Activated CD4-positive, alpha-beta memory T cell treated with anti-CD3 and anti-CD28 coated beads for 36 hours (primary cell): ENCODE data around the gene DLGAP1. TPM values are rescaled to one million over a fixed set of nuclear protein-coding genes. Genes with fewer than 3 reads are reported as not detected.
"Not testable (repeated sequence)": the region's sequence is repeated elsewhere in the genome, so short reads cannot be mapped to it uniquely, and the experiment has no call there.

ENCODE experiments used
- CTCF ChIA-PET: fragments of 350-600 bp; sonication (Branson Sonifier 250); formaldehyde crosslinking; loops from one replicate; lab custom pipeline; 2021; ENCODE audit warnings: antibody characterized with exemption, inconsistent platforms; lab: Charles Lee
- POLR2A ChIA-PET: fragments of 350-600 bp; sonication (Branson Sonifier 250); formaldehyde crosslinking; loops from one replicate; lab custom pipeline; 2021; ENCODE audit warnings: antibody characterized with exemption; lab: Charles Lee
- DNase-seq: peaks from one replicate; pipeline ENCODE4 v3.0.0-alpha.2; 2020
- H3K27ac Mint-ChIP-seq: one replicate; pipeline ENCODE4 v1.8.0; 2021; ENCODE audit warnings: mixed read lengths
- H3K27me3 Mint-ChIP-seq: one replicate; pipeline ENCODE4 v1.8.0; 2021; ENCODE audit warnings: mixed read lengths
- H3K36me3 Mint-ChIP-seq: one replicate; pipeline ENCODE4 v1.8.0; 2021; ENCODE audit warnings: mixed read lengths
- H3K4me1 Mint-ChIP-seq: one replicate; pipeline ENCODE4 v1.8.0; 2021; ENCODE audit warnings: low read depth, mixed read lengths
- H3K4me3 Mint-ChIP-seq: one replicate; pipeline ENCODE4 v1.8.0; 2021; ENCODE audit warnings: mild to moderate bottlenecking, mixed read lengths
- H3K9me3 Mint-ChIP-seq: one replicate; pipeline ENCODE4 v1.8.0; 2021; ENCODE audit warnings: mixed read lengths
- intact Hi-C: fragments of 100-400 bp; cut with micrococcal nuclease; formaldehyde crosslinking; loops from one replicate; pipeline ENCODE4 v1.15.1; 2023
- total RNA-seq, 2 experiments: library from RNA; stranded (reverse); gene quantifications; one replicate each; pipeline ENCODE4 v1.2.3, GENCODE V29; 2021

The DLGAP1 gene
- total RNA-seq, 2 experiments from 2014 or later, result 0.45 to 1.0 TPM

GRCh38 chr18:3581890-3582289 is 873.2 kb downstream of the DLGAP1 start:
- Mint-ChIP-seq H3K36me3 (no peaks in the 10 kb centered on the region), H3K9me3 (no peaks in the 10 kb centered on the region), H3K27ac (no peak overlapping the region), H3K4me1 (peaks cover 42% of the 10 kb centered on the region), H3K4me3 (no peak overlapping the region), H3K27me3 (no peaks in the 10 kb centered on the region)
- no peak for DNase-seq
- ChIA-PET CTCF (no interaction called here), POLR2A (no interaction called here)
- intact Hi-C loops, result no loop called here

GRCh38 chr18:3580523-3581025 is 874.5 kb downstream of the DLGAP1 start:
- H3K9me3 Mint-ChIP-seq, H3K27me3 Mint-ChIP-seq, POLR2A ChIA-PET, H3K27ac Mint-ChIP-seq, DNase-seq, CTCF ChIA-PET, H3K36me3 Mint-ChIP-seq, H3K4me3 Mint-ChIP-seq, intact Hi-C loops: not testable (repeated sequence)
- peaks cover 29% of the 10 kb centered on the region for H3K4me1 Mint-ChIP-seq

DNA sequence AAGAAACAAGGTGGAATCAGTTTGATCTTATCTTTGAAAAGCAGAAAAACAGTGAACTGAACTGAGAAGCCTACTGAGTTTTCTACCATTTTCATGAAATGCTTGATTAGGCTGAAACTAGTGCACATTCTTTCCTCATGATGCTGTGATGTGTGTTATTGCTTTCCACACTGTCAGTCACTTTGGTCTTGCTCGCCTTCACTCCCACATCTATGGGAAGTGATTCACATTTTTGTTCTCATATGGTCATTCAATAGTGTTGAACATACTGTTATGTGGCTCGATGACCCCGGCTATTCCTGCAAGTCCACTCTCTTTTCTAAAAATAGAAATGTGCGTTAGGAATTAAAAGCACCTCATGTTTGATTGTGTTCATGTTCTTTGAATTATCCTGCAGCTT is 875.4 kb downstream of the DLGAP1 start:
- Mint-ChIP-seq H3K9me3 (no peaks in the 10 kb centered on the region), H3K27ac (no peak overlapping the region), H3K27me3 (no peaks in the 10 kb centered on the region), H3K36me3 (no peaks in the 10 kb centered on the region), H3K4me3 (no peak overlapping the region), H3K4me1 (peaks cover 20% of the 10 kb centered on the region)
- POLR2A ChIA-PET, result no interaction called here
- DNase-seq, result no peak
- CTCF ChIA-PET, result no interaction called here
- intact Hi-C loops, result no loop called here

- no peak overlapping the region for H3K27ac Mint-ChIP-seq
- intact Hi-C loops, result no loop called here
- H3K27me3 Mint-ChIP-seq, result no peaks in the 10 kb centered on the region
- peaks cover 16% of the 10 kb centered on the region for H3K4me1 Mint-ChIP-seq
- no peaks in the 10 kb centered on the region for H3K9me3 Mint-ChIP-seq
- H3K36me3 Mint-ChIP-seq, result no peaks in the 10 kb centered on the region
- POLR2A ChIA-PET, result no interaction called here
- CTCF ChIA-PET, result interaction anchor here (1.8 to 2.1 kb wide), 2 partner anchors 16 to 87 kb away, joined by 6 to 7 read pairs; no protein-coding TSS in a partner anchor
- DNase-seq, result no peak
- H3K4me3 Mint-ChIP-seq, result no peak overlapping the region
Measured at GRCh38 chr18:3578621-3579020, 876.5 kb downstream of the DLGAP1 start.

DNA sequence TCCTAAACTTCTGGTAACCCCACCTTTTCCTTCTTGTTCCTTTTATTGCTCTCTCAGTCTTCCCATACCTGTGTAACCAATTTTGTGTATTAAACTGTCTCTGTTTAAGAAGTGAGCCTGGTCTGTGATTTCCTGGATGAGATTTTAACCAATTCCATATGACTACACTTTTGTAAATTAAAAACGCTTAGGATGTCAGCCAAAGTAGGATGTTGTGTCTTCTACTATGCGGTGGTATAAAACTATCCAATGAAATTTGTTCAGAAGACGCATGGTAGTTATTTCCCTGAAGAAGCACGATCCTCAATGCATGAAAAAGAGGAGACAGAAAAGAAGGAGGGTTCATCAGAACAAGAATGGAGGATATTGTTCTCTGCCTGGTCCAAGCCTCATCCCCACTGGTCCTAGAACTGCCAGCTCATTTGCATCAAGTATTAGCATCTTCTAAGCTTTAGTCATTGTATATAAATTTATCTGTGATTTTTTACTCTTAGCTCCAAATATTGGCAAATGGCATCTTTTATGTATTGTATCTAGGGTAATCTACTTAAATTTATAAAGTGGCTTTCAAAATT is 877.7 kb downstream of the DLGAP1 start:
- Mint-ChIP-seq H3K4me1 (peaks cover 8% of the 10 kb centered on the region), H3K36me3 (no peaks in the 10 kb centered on the region), H3K4me3 (no peak overlapping the region), H3K27me3 (no peaks in the 10 kb centered on the region), H3K9me3 (no peaks in the 10 kb centered on the region), H3K27ac (no peak overlapping the region)
- intact Hi-C loops, result no loop called here
- no peak for DNase-seq
- CTCF ChIA-PET, result interaction anchor here (1.8 to 2.1 kb wide), 2 partner anchors 17 to 88 kb away, joined by 6 to 7 read pairs; no protein-coding TSS in a partner anchor
- POLR2A ChIA-PET, result interaction anchor here (0.9 kb wide), 1 partner anchor 130 kb away, joined by 3 read pairs; no protein-coding TSS in a partner anchor

DNA sequence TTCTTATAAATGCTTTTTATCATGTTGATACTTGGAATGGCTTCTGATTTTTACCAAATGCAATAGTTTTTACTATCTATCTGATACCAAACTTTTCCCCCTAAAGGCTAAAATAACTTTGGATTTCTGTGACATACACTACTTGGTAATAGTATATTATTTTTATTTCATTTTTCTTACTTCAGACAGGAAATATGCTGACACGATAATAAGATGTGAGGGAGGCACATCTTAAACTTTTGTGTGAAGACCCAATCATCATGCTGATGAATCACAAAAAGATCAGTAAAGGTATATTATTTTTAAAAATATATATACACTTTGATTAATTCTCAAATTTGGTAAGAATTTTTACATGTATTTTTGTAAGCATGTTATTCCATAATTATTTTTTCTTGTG is 882.3 kb downstream of the DLGAP1 start:
- H3K4me3 Mint-ChIP-seq, result no peak overlapping the region
- H3K27me3 Mint-ChIP-seq, result no peaks in the 10 kb centered on the region
- ChIA-PET POLR2A (no interaction called here), CTCF (interaction anchor here (1.7 kb wide), 1 partner anchor 13 kb away, joined by 4 read pairs; no protein-coding TSS in a partner anchor)
- no peaks in the 10 kb centered on the region for H3K4me1 Mint-ChIP-seq
- H3K27ac Mint-ChIP-seq, result no peak overlapping the region
- intact Hi-C loops, result no loop called here
- DNase-seq, result no peak
- H3K9me3 Mint-ChIP-seq, result no peaks in the 10 kb centered on the region
- H3K36me3 Mint-ChIP-seq, result no peaks in the 10 kb centered on the region

- no peaks in the 10 kb centered on the region for H3K27me3 Mint-ChIP-seq
- no peaks in the 10 kb centered on the region for H3K4me1 Mint-ChIP-seq
- H3K27ac Mint-ChIP-seq, result no peak overlapping the region
- peaks cover 3% of the 10 kb centered on the region for H3K36me3 Mint-ChIP-seq
- intact Hi-C loops, result no loop called here
- ChIA-PET CTCF (no interaction called here), POLR2A (no interaction called here)
- DNase-seq, result no peak
- no peak overlapping the region for H3K4me3 Mint-ChIP-seq
- H3K9me3 Mint-ChIP-seq, result peaks cover 12% of the 10 kb centered on the region
Measured at GRCh38 chr18:3566851-3567250, 888.3 kb downstream of the DLGAP1 start.

- Mint-ChIP-seq H3K27ac (no peak overlapping the region), H3K27me3 (no peaks in the 10 kb centered on the region), H3K9me3 (peaks cover 12% of the 10 kb centered on the region), H3K4me3 (no peak overlapping the region), H3K36me3 (peaks cover 3% of the 10 kb centered on the region), H3K4me1 (no peaks in the 10 kb centered on the region)
- POLR2A ChIA-PET, result no interaction called here
- CTCF ChIA-PET, result no interaction called here
- DNase-seq, result no peak
- intact Hi-C loops, result no loop called here
Measured at GRCh38 chr18:3560755-3561154, 894.4 kb downstream of the DLGAP1 start.

DNA sequence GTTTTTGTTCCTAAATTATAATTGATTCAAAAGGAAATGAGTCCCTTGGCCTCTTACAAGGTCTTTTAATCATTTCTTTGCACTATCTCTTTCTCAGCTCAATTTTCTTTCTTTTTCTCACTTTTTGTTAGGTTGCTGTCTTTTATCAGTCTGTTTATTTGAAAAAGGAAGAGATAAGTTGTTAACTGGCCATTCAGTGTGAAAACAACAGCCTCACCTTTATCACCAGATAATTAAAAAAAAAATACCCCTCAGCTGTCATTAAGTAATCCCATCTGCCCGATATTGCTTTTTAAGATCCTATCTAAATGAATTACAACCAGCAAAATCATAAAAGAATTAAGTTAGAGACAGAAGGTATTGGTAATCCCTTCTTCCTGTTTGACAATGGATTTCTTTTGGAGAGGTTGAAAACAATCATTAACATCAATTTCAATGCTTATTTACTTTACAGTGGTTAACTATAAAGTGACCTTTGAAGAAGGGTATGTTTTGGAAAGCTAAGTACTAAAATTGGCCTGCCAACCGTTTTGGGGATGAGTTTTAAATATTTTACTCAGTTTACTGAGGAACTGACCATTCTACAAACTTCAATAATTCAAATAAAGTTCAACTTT is 900.2 kb downstream of the DLGAP1 start:
- CTCF ChIA-PET, result no interaction called here
- no peaks in the 10 kb centered on the region for H3K27me3 Mint-ChIP-seq
- POLR2A ChIA-PET, result no interaction called here
- no peaks in the 10 kb centered on the region for H3K4me1 Mint-ChIP-seq
- intact Hi-C loops, result no loop called here
- no peak for DNase-seq
- H3K4me3 Mint-ChIP-seq, result no peak overlapping the region
- H3K9me3 Mint-ChIP-seq, result no peaks in the 10 kb centered on the region
- no peak overlapping the region for H3K27ac Mint-ChIP-seq
- H3K36me3 Mint-ChIP-seq, result no peaks in the 10 kb centered on the region

GRCh38 chr18:3554091-3554601 is 901.0 kb downstream of the DLGAP1 start:
- no peak for DNase-seq
- intact Hi-C loops, result no loop called here
- POLR2A ChIA-PET, result no interaction called here
- CTCF ChIA-PET, result no interaction called here
- no peak overlapping the region for H3K27ac Mint-ChIP-seq
- H3K4me1 Mint-ChIP-seq, result no peaks in the 10 kb centered on the region
- no peaks in the 10 kb centered on the region for H3K9me3 Mint-ChIP-seq
- no peak overlapping the region for H3K4me3 Mint-ChIP-seq
- H3K27me3 Mint-ChIP-seq, result no peaks in the 10 kb centered on the region
- no peaks in the 10 kb centered on the region for H3K36me3 Mint-ChIP-seq

DNA sequence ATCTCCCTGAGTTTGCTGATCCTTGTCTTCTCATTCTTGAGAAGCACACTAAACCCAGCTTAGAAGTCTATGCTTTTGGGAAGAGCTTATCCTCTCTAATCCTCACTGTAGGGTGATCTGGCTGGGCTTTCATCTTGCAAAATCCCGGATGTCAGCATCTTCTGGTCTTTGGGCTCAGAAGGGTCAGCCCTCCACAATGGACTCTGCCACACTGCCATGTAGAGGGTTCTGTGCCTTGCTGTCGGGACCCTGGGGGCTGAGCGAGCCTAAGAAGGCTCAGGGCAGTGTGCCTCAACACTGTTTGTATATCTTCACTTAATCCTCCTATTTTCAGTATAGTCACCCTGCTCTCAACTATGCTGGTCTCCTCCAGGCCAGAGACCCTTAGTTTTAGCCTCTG is 902.8 kb downstream of the DLGAP1 start:
- Mint-ChIP-seq H3K4me3 (no peak overlapping the region), H3K27ac (no peak overlapping the region), H3K36me3 (no peaks in the 10 kb centered on the region), H3K9me3 (no peaks in the 10 kb centered on the region), H3K27me3 (no peaks in the 10 kb centered on the region), H3K4me1 (no peaks in the 10 kb centered on the region)
- POLR2A ChIA-PET, result no interaction called here
- no peak for DNase-seq
- CTCF ChIA-PET, result no interaction called here
- intact Hi-C loops, result no loop called here

- ChIA-PET CTCF (no interaction called here), POLR2A (no interaction called here)
- Mint-ChIP-seq H3K27ac (no peak overlapping the region), H3K9me3 (no peaks in the 10 kb centered on the region), H3K4me3 (no peak overlapping the region), H3K4me1 (peaks cover 3% of the 10 kb centered on the region), H3K27me3 (no peaks in the 10 kb centered on the region), H3K36me3 (no peaks in the 10 kb centered on the region)
- intact Hi-C loops, result no loop called here
- no peak for DNase-seq
Measured at GRCh38 chr18:3547891-3548615, 907.1 kb downstream of the DLGAP1 start.
